GM12878 (cell line): ENCODE measurements around the gene ITGAV. TPM values are rescaled to one million over a fixed set of nuclear protein-coding genes. Genes with fewer than 3 reads are reported as not detected.
A peak's percentile ranks its signal among the peaks of the same experiment; 100 is the strongest.

Experiments
- ATAC-seq: fragments of 200-7000 bp; cut with Tn5 transposase; 3 replicates; pipeline ENCODE4 v1.9.1; 2020; ENCODE audit warnings: mild to moderate bottlenecking, moderate library complexity
- BruUV-seq: library from RNA; stranded (reverse); fragments of 400-500 nt; replicated peaks from 2 replicates; lab custom pipeline; 2021; lab: Mats Ljungman, UMichigan
- CTCF ChIA-PET: fragments of 300-600 bp; sonication (Branson Sonifier 250); formaldehyde crosslinking; extraction: SDS; loops from one replicate; lab custom pipeline; 2021; ENCODE audit warnings: inconsistent platforms; lab: Yijun Ruan, JAX
- POLR2A ChIA-PET: fragments of 350-600 bp; formaldehyde crosslinking; extraction: SDS; loops from one replicate; lab custom pipeline; 2021; ENCODE audit warnings: inconsistent platforms; lab: Charles Lee
- RAD21 ChIA-PET: fragments of 300-600 bp; sonication (Branson Sonifier 250); formaldehyde crosslinking; loops from one replicate; lab custom pipeline; 2023; ENCODE audit warnings: antibody characterized with exemption; ENCODE audit not compliant: unreplicated experiment; lab: Charles Lee
- SMC1A ChIA-PET: fragments of 300-600 bp; sonication (Branson Sonifier 250); formaldehyde crosslinking; loops from one replicate; lab custom pipeline; 2023; ENCODE audit not compliant: unreplicated experiment, uncharacterized antibody; lab: Charles Lee
- DNase-seq: peaks from one replicate; pipeline ENCODE4 v3.0.0-alpha.2; 2011; ENCODE audit warnings: low read depth, low spot score
- FAIRE-seq: peaks from 3 replicates; lab custom pipeline; 2011; peaks lifted over from hg19 to GRCh38; lab: Jason Lieb, UNC
- H2AFZ ChIP-seq: 2 replicates; pipeline ENCODE4 v1.6.0; 2011; ENCODE audit warnings: low read depth, low read length, control low read depth; ENCODE audit not compliant: control insufficient read depth
- H3K27ac ChIP-seq: 2 replicates; pipeline ENCODE4 v1.5.1; 2011; ENCODE audit warnings: control low read depth; ENCODE audit not compliant: control insufficient read depth, insufficient read depth
- H3K27me3 ChIP-seq, 2 experiments: replicated peaks in 1 of 2; 2 replicates each; pipeline versions ENCODE4 v1.6.0 to v1.6.1; 2011; ENCODE audit warnings: low read length in 1 of 2; ENCODE audit not compliant: control insufficient read depth in 2 of 2, insufficient read depth in 2 of 2
- H3K36me3 ChIP-seq, 2 experiments: 2 replicates each; pipeline ENCODE4 v1.5.1; 2011; ENCODE audit warnings: low read length in 1 of 2; ENCODE audit not compliant: control insufficient read depth in 2 of 2, insufficient read depth in 2 of 2
- H3K4me1 ChIP-seq: 2 replicates; pipeline ENCODE4 v1.6.1; 2011; ENCODE audit warnings: mild to moderate bottlenecking, low read length, moderate library complexity, mixed read lengths; ENCODE audit not compliant: control insufficient read depth, insufficient read depth
- H3K4me2 ChIP-seq: 2 replicates; pipeline ENCODE4 v1.6.0; 2011; ENCODE audit warnings: control low read depth; ENCODE audit not compliant: control insufficient read depth, insufficient read depth
- H3K4me3 ChIP-seq: fragments of 200-600 bp; sonication (generic); 2 replicates; pipeline ENCODE4 v1.5.1; 2016
- H3K79me2 ChIP-seq: 2 replicates; pipeline ENCODE4 v1.6.0; 2011; ENCODE audit warnings: low read length; ENCODE audit not compliant: control insufficient read depth, insufficient read depth
- H3K9ac ChIP-seq: 2 replicates; pipeline ENCODE4 v1.8.0; 2011; ENCODE audit warnings: low read length, control low read depth, mixed read lengths; ENCODE audit not compliant: control insufficient read depth, insufficient read depth
- H3K9me3 ChIP-seq: replicated peaks from 3 replicates; pipeline ENCODE4 v1.5.1; 2011; ENCODE audit warnings: mild to moderate bottlenecking, low read length; ENCODE audit not compliant: control insufficient read depth, insufficient read depth
- H4K20me1 ChIP-seq: 2 replicates; pipeline ENCODE4 v1.6.0; 2011; ENCODE audit not compliant: control insufficient read depth, insufficient read depth
- BCL3 ChIP-seq: IDR thresholded peaks from 2 replicates; pipeline ENCODE4 v1.6.1; 2011; ENCODE audit warnings: borderline replicate concordance, low read depth, mild to moderate bottlenecking, moderate library complexity, low read length; ENCODE audit not compliant: insufficient read depth, poor library complexity, severe bottlenecking
- ESRRA ChIP-seq: IDR thresholded peaks from 2 replicates; pipeline ENCODE4 v1.6.1; 2012; ENCODE audit warnings: mild to moderate bottlenecking, low read length, improper control_type of control experiment
- NR2F1 ChIP-seq: fragments of 450-650 bp; conservative IDR thresholded peaks from 2 replicates; pipeline ENCODE4 v1.6.1; 2017; ENCODE audit warnings: mild to moderate bottlenecking
- PML ChIP-seq: IDR thresholded peaks from 2 replicates; pipeline ENCODE4 v1.6.1; 2012; ENCODE audit warnings: low read length, inconsistent platforms
- TCF12 ChIP-seq: IDR thresholded peaks from 2 replicates; pipeline ENCODE4 v1.6.1; 2011; ENCODE audit warnings: low read depth, mild to moderate bottlenecking, low read length
- WGBS: methylation state at CpG from one replicate; pipeline ENCODE4 v1.1.6; 2016; ENCODE audit warnings: low lambda C conversion rate; ENCODE audit not compliant: insufficient replicate concordance, insufficient coverage; ENCODE audit errors: missing lambda C conversion rate; 5-methylcytosine and 5-hydroxymethylcytosine counted together
- in situ Hi-C: fragments of 300-500 bp; cut with MboI; formaldehyde crosslinking; loops from 9 replicates; pipeline ENCODE4 v1.14.3; 2018; ENCODE audit warnings: mixed read lengths
- intact Hi-C: fragments of 100-400 bp; cut with micrococcal nuclease; formaldehyde crosslinking; loops from one replicate; pipeline ENCODE4 v1.14.2; 2022; ENCODE audit not compliant: unreplicated experiment
- polyA plus RNA-seq, 11 experiments: library from polyadenylated mRNA; depleted of rRNA in 4 of 11; unstranded in 6 of 11; stranded (reverse) in 5 of 11; fragments of >200 nt; fragmentation: Nextera tagmentation in 4 of 11; fragmentation: Illumina TruSeq in 1 of 11; extraction: Ambion mirVana in 4 of 11; extraction: Trizol in 1 of 11; gene quantifications; 1 replicate in 1 of 11; 2 replicates in 10 of 11; pipeline versions ENCODE4 v1.2.1 to v1.2.3, GENCODE V29; 2011 to 2016; ENCODE audit warnings: inconsistent platforms in 2 of 11, missing spikeins in 2 of 11, low read depth in 1 of 11
- total RNA-seq, 4 experiments: library from RNA; depleted of rRNA in 3 of 4; stranded (reverse); fragments of >200 nt in 3 of 4; fragmentation: Illumina TruSeq in 1 of 4; extraction: Trizol in 1 of 4; gene quantifications; 2 replicates each; pipeline versions ENCODE4 v1.2.1 to v1.2.3, GENCODE V29; 2013 to 2021
- TF ChIP-seq, protein P1 (sequence below): IDR thresholded peaks from 2 replicates; pipeline ENCODE4 v1.6.1; 2011; ENCODE audit warnings: low read depth, mild to moderate bottlenecking, low read length, moderate library complexity, borderline replicate concordance; ENCODE audit errors: extremely low read depth

Gene ITGAV
- total and polyA plus RNA-seq, 10 of the 15 experiments (the other 5 are each of a cell fraction or from before 2014, with no cell fraction given) = 2.1 to 10.8 (median 6.1) TPM

DNA sequence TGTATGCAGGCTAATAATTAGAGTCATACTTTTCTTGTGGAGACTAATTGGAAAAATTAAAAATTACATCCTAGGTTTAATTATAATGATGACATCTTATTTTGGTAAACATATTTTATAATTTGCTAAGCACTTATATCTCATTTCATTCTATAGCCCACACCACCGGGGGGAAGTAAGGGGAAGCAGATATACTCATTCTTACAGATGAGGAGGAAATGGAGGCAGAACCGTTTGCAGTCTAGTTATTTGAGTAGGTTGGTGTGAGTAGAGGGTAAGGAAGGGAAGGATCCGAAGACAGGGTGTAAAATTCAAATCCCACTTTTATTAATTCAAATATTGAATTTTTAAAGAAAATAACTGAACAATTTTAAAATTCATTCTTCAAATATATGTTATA, 3.7 kb downstream of the ITGAV start (continued):
- no peak for TF ChIP-seq BCL3
- TF ChIP-seq, protein P1, sequence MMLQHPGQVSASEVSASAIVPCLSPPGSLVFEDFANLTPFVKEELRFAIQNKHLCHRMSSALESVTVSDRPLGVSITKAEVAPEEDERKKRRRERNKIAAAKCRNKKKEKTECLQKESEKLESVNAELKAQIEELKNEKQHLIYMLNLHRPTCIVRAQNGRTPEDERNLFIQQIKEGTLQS = no peak
- no peak for TF ChIP-seq TCF12

GRCh38 chr2:186594001-186594722, 4.3 kb downstream of the ITGAV start:
- no peak overlapping the region for H2AFZ ChIP-seq
- peak overlapping the region; percentile 60 for H3K4me2 ChIP-seq
- ChIA-PET CTCF (interaction anchor here (0.8 kb wide), 1 partner anchor 48 kb away, joined by 3 read pairs; no protein-coding TSS in a partner anchor), SMC1A (interaction anchor here (1.0 to 2.2 kb wide), 5 partner anchors 18 to 306 kb away, joined by 3 to 7 read pairs (median 5); no protein-coding TSS in a partner anchor), RAD21 (interaction anchor here (0.9 kb wide), 1 partner anchor 46 kb away, joined by 3 read pairs; no protein-coding TSS in a partner anchor), POLR2A (interaction anchor here (0.8 kb wide), 1 partner anchor 55 kb away, joined by 3 read pairs; no protein-coding TSS in a partner anchor)
- H3K4me1 ChIP-seq = peaks cover 2% of the 10 kb centered on the region; the same call in 1 of the 2 replicates
- intact Hi-C loops = loop anchor here (5.0 kb wide), 1 partner anchor 92 kb away; no protein-coding TSS in a partner anchor
- in situ Hi-C loops = no loop called here
- 64% methylated on average over 4 of the region's 4 CpGs for WGBS
- DNase-seq (no peak), FAIRE-seq (no peak), ATAC-seq (no peak)
- no TSS peak for BruUV-seq
- H3K36me3 ChIP-seq = no peaks in the 10 kb centered on the region
- H3K27me3 ChIP-seq = no peaks in the 10 kb centered on the region
- H3K27ac ChIP-seq = no peak overlapping the region
- H4K20me1 ChIP-seq = no peaks in the 10 kb centered on the region
- no peak overlapping the region for H3K4me3 ChIP-seq
- H3K9ac ChIP-seq = no peak overlapping the region
- H3K9me3 ChIP-seq = no peaks in the 10 kb centered on the region
- H3K79me2 ChIP-seq = peaks cover 25% of the 10 kb centered on the region
- TF ChIP-seq NR2F1 = no peak
- no peak for TF ChIP-seq PML
- TF ChIP-seq ESRRA = no peak
